Calu3 (cell line): ENCODE data around the gene MAPK1. TPM values are rescaled to one million over a fixed set of nuclear protein-coding genes. Genes with fewer than 3 reads are reported as not detected.
A peak's percentile ranks its signal among the peaks of the same experiment; 100 is the strongest.

Experiments
- BruUV-seq: library from RNA; stranded (reverse); fragments of 400-500 nt; replicated peaks from 2 replicates; lab custom pipeline; 2021; lab: Mats Ljungman, UMichigan
- CTCF ChIA-PET: fragments of 300-600 bp; sonication (Branson Sonifier 250); formaldehyde crosslinking; loops from one replicate; lab custom pipeline; 2022; ENCODE audit warnings: antibody characterized with exemption; lab: Charles Lee
- DNase-seq: peaks from one replicate; pipeline ENCODE4 v3.0.0; 2022
- H3K27ac Mint-ChIP-seq: one replicate; pipeline ENCODE4 v1.8.0; 2022; ENCODE audit warnings: mixed read lengths; ENCODE audit not compliant: unreplicated experiment
- H3K27me3 Mint-ChIP-seq: one replicate; pipeline ENCODE4 v1.8.0; 2022; ENCODE audit warnings: mixed read lengths; ENCODE audit not compliant: unreplicated experiment
- H3K36me3 Mint-ChIP-seq: one replicate; pipeline ENCODE4 v1.8.0; 2022; ENCODE audit warnings: mild to moderate bottlenecking, moderate library complexity, mixed read lengths; ENCODE audit not compliant: insufficient read depth, unreplicated experiment
- H3K4me1 Mint-ChIP-seq: one replicate; pipeline ENCODE4 v1.8.0; 2022; ENCODE audit warnings: mild to moderate bottlenecking, low read depth, mixed read lengths; ENCODE audit not compliant: unreplicated experiment
- H3K4me3 Mint-ChIP-seq: one replicate; pipeline ENCODE4 v1.8.0; 2022; ENCODE audit warnings: mild to moderate bottlenecking, low read depth, moderate library complexity, mixed read lengths; ENCODE audit not compliant: unreplicated experiment
- H3K9me3 Mint-ChIP-seq: one replicate; pipeline ENCODE4 v1.8.0; 2022; ENCODE audit warnings: low read depth, mixed read lengths; ENCODE audit not compliant: unreplicated experiment
- CTCF ChIP-seq: fragments of 200-600 bp; IDR thresholded peaks from one replicate; pipeline ENCODE4 v1.8.0; 2022; ENCODE audit warnings: antibody characterized with exemption; ENCODE audit not compliant: unreplicated experiment
- intact Hi-C: fragments of 100-400 bp; cut with micrococcal nuclease; formaldehyde crosslinking; loops from one replicate; pipeline ENCODE4 v1.10.0; 2022; ENCODE audit not compliant: unreplicated experiment
- total RNA-seq: library from RNA; stranded (reverse); gene quantifications from 2 replicates; pipeline ENCODE4 v1.2.3, GENCODE V29; 2022

The MAPK1 gene
- total RNA-seq, 1 experiment from 2014 or later: 157 TPM

DNA sequence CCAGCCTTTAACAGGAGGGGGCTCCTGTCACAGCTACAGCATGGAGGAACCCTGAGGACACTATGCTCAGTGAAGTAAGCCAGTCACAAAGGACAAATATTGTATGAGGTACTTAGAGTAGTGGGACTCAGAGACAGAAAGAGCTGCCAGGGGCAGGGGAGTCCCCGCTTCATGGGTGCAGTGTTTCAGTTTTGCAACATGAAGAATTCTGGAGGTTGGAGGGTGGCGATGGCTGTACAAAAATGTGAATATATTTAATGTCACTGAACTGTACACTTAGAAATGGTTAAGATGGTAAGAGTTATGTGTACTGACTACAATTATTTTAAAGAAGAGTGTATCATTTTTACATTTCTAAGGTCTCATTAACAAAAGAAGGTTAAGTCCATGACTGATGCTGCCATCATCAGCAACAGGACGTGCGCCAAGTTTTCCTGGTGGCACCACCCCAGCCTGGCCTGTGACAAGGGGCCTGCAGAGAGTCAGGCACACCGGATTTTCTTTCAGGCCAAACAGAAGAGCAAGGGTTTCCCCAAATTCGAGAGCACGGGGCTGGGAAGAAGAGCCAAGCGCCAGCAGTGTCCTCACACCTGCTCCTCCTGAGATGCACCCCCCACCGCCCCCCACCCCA lies 153.9 kb downstream of the MAPK1 start:
- CTCF ChIA-PET: interaction anchor here (1.0 to 1.1 kb wide), 2 partner anchors 225 to 239 kb away, joined by 4 to 11 read pairs; partner anchors contain the start of gene PPM1F
- DNase-seq: no peak
- peaks cover 13% of the 10 kb centered on the region for H3K4me1 Mint-ChIP-seq
- no peaks in the 10 kb centered on the region for H3K27me3 Mint-ChIP-seq
- intact Hi-C loops: loop anchor here (2.0 kb wide), 2 partner anchors 225 to 239 kb away; partner anchors contain the start of gene PPM1F
- peak; percentile 8 for TF ChIP-seq CTCF
- no peaks in the 10 kb centered on the region for H3K36me3 Mint-ChIP-seq
- H3K4me3 Mint-ChIP-seq: no peak overlapping the region
- no peak overlapping the region for H3K27ac Mint-ChIP-seq
- BruUV-seq: no TSS peak
- H3K9me3 Mint-ChIP-seq: no peaks in the 10 kb centered on the region

- no peak overlapping the region for H3K27ac Mint-ChIP-seq
- H3K9me3 Mint-ChIP-seq: no peaks in the 10 kb centered on the region
- no peaks in the 10 kb centered on the region for H3K27me3 Mint-ChIP-seq
- peak; percentile 69 for DNase-seq
- H3K4me1 Mint-ChIP-seq: peaks cover 10% of the 10 kb centered on the region
- no TSS peak for BruUV-seq
- intact Hi-C loops: loop anchor here (2.0 kb wide), 2 partner anchors 226 to 240 kb away; partner anchors contain the start of gene PPM1F
- TF ChIP-seq CTCF: peak; percentile 79
- CTCF ChIA-PET: interaction anchor here (0.6 to 1.1 kb wide), 3 partner anchors 225 to 273 kb away, joined by 3 to 11 read pairs (median 4); partner anchors contain the start of gene PPM1F
- H3K36me3 Mint-ChIP-seq: no peaks in the 10 kb centered on the region
- H3K4me3 Mint-ChIP-seq: peak overlapping the region; percentile 32
Observed at GRCh38 chr22:21712751-21713427, 154.6 kb downstream of the MAPK1 start.

- intact Hi-C loops: loop anchor here (2.0 kb wide), 2 partner anchors 227 to 241 kb away; partner anchors contain the start of gene PPM1F
- CTCF ChIA-PET: no interaction called here
Observed at GRCh38 chr22:21711851-21712250, 155.6 kb downstream of the MAPK1 start.

GRCh38 chr22:21710156-21710555 lies 157.3 kb downstream of the MAPK1 start:
- no peak for TF ChIP-seq CTCF
- no peak for DNase-seq
- intact Hi-C loops: no loop called here
- Mint-ChIP-seq H3K27me3 (no peaks in the 10 kb centered on the region), H3K4me3 (no peak overlapping the region), H3K9me3 (no peaks in the 10 kb centered on the region), H3K27ac (no peak overlapping the region), H3K36me3 (peaks cover 4% of the 10 kb centered on the region), H3K4me1 (peaks cover 10% of the 10 kb centered on the region)
- CTCF ChIA-PET: no interaction called here
- BruUV-seq: no TSS peak

More at GRCh38 chr22:21711851-21712250, 155.6 kb downstream of the MAPK1 start:
- Mint-ChIP-seq H3K27ac (no peak overlapping the region), H3K9me3 (no peaks in the 10 kb centered on the region), H3K27me3 (no peaks in the 10 kb centered on the region), H3K4me1 (peaks cover 10% of the 10 kb centered on the region), H3K36me3 (no peaks in the 10 kb centered on the region), H3K4me3 (no peak overlapping the region)
- no peak for DNase-seq
- BruUV-seq: no TSS peak
- no peak for TF ChIP-seq CTCF
